IMR-90 (cell line): ENCODE data around the gene WDR17. TPM values are rescaled to one million over a fixed set of nuclear protein-coding genes. Genes with fewer than 3 reads are reported as not detected.

ENCODE experiments used
- ATAC-seq: fragments of 200-7000 bp; cut with Tn5 transposase; 2 replicates; pipeline ENCODE4 v1.9.1; 2020; ENCODE audit warnings: low read depth, mild to moderate bottlenecking, moderate library complexity
- Bru-seq: library from RNA; stranded (reverse); fragments of 400-500 nt; gene quantifications from one replicate; lab custom pipeline; 2021; lab: Mats Ljungman, UMichigan
- BruChase-seq, 2 experiments: library from RNA; stranded (reverse); fragments of 400-500 nt; gene quantifications; one replicate each; lab custom pipeline; 2021; lab: Mats Ljungman, UMichigan
- BruUV-seq: library from RNA; stranded (reverse); fragments of 400-500 nt; replicated peaks from 2 replicates; lab custom pipeline; 2021; lab: Mats Ljungman, UMichigan
- CTCF ChIA-PET: fragments of 300-600 bp; formaldehyde crosslinking; extraction: SDS; loops from one replicate; lab custom pipeline; 2021; ENCODE audit warnings: antibody characterized with exemption; lab: Yijun Ruan, JAX
- POLR2A ChIA-PET: fragments of 300-600 bp; sonication (Branson Sonifier 250); formaldehyde crosslinking; loops from one replicate; lab custom pipeline; 2022; ENCODE audit warnings: antibody characterized with exemption; ENCODE audit not compliant: unreplicated experiment; lab: Charles Lee
- DNase-seq: peaks from one replicate; pipeline ENCODE4 v3.0.0; 2013
- H2AFZ ChIP-seq: replicated peaks from 2 replicates; pipeline ENCODE3; 2013; ENCODE audit warnings: low read length, mild to moderate bottlenecking; ENCODE audit not compliant: poor library complexity
- H2AK5ac ChIP-seq: 2 replicates; pipeline ENCODE4 v1.6.1; 2013; ENCODE audit warnings: low read depth, low read length, inconsistent platforms
- H2AK9ac ChIP-seq: replicated peaks from 2 replicates; pipeline ENCODE3; 2013; ENCODE audit warnings: mild to moderate bottlenecking, low read depth, low read length, moderate library complexity; ENCODE audit not compliant: poor library complexity
- H2BK120ac ChIP-seq: 2 replicates; pipeline ENCODE4 v1.6.1; 2013; ENCODE audit warnings: low read depth, low read length, inconsistent platforms
- H2BK15ac ChIP-seq: 3 replicates; pipeline ENCODE4 v1.6.1; 2013; ENCODE audit warnings: low read depth, low read length, inconsistent platforms
- H2BK20ac ChIP-seq: 2 replicates; pipeline ENCODE4 v1.6.1; 2013; ENCODE audit warnings: low read depth, mild to moderate bottlenecking, inconsistent platforms, low read length, moderate library complexity
- H2BK5ac ChIP-seq: 2 replicates; pipeline ENCODE4 v1.6.1; 2013; ENCODE audit warnings: mild to moderate bottlenecking, low read depth, low read length, inconsistent platforms; ENCODE audit not compliant: poor library complexity, severe bottlenecking
- H3K14ac ChIP-seq: replicated peaks from 2 replicates; pipeline ENCODE4 v1.6.1; 2013; ENCODE audit warnings: low read depth, low read length, inconsistent platforms
- H3K18ac ChIP-seq: 2 replicates; pipeline ENCODE4 v1.6.1; 2013; ENCODE audit warnings: low read depth, low read length, control low read depth
- H3K23ac ChIP-seq: 2 replicates; pipeline ENCODE4 v1.6.1; 2013; ENCODE audit warnings: low read depth, low read length, inconsistent platforms
- H3K27ac ChIP-seq: 2 replicates; pipeline ENCODE4 v1.5.1; 2013; ENCODE audit warnings: mild to moderate bottlenecking, control low read depth, low read length; ENCODE audit not compliant: insufficient read depth
- H3K27me3 ChIP-seq: 2 replicates; pipeline ENCODE4 v1.6.1; 2013; ENCODE audit warnings: low read length; ENCODE audit not compliant: control insufficient read depth, insufficient read depth
- H3K36me3 ChIP-seq: 2 replicates; pipeline ENCODE4 v1.6.1; 2013; ENCODE audit warnings: low read length, mixed read lengths; ENCODE audit not compliant: control insufficient read depth, insufficient read depth
- H3K4ac ChIP-seq: 2 replicates; pipeline ENCODE4 v1.6.1; 2013; ENCODE audit warnings: low read depth, low read length, inconsistent platforms
- H3K4me1 ChIP-seq: 2 replicates; pipeline ENCODE4 v1.6.1; 2013; ENCODE audit warnings: low read length, mixed read lengths; ENCODE audit not compliant: control insufficient read depth, insufficient read depth
- H3K4me2 ChIP-seq: 2 replicates; pipeline ENCODE4 v1.6.1; 2013; ENCODE audit warnings: low read depth, mild to moderate bottlenecking, control low read depth, low read length, moderate library complexity
- H3K4me3 ChIP-seq: 2 replicates; pipeline ENCODE4 v1.5.1; 2013; ENCODE audit warnings: low read depth, mild to moderate bottlenecking, control low read depth, low read length, moderate library complexity; ENCODE audit not compliant: insufficient read depth
- H3K56ac ChIP-seq: 2 replicates; pipeline ENCODE4 v1.6.1; 2013; ENCODE audit warnings: low read length, inconsistent platforms; ENCODE audit not compliant: insufficient read depth; ENCODE audit errors: extremely low read depth
- H3K79me1 ChIP-seq, 2 experiments: 2 replicates each; pipeline ENCODE4 v1.6.1; 2013; ENCODE audit warnings: low read length in 2 of 2, inconsistent platforms in 1 of 2, low read depth in 1 of 2
- H3K9ac ChIP-seq: 2 replicates; pipeline ENCODE4 v1.6.1; 2013; ENCODE audit warnings: low read depth, low read length, control low read depth
- H3K9me1 ChIP-seq: 2 replicates; pipeline ENCODE4 v1.6.1; 2013; ENCODE audit warnings: low read length, inconsistent platforms; ENCODE audit not compliant: insufficient read depth
- H3K9me3 ChIP-seq: 2 replicates; pipeline ENCODE4 v1.6.1; 2013; ENCODE audit warnings: low read length; ENCODE audit not compliant: control insufficient read depth, insufficient read depth
- H4K20me1 ChIP-seq: 2 replicates; pipeline ENCODE4 v1.6.1; 2013; ENCODE audit warnings: low read length, inconsistent platforms; ENCODE audit not compliant: insufficient read depth
- H4K5ac ChIP-seq: 2 replicates; pipeline ENCODE4 v1.6.1; 2013; ENCODE audit warnings: mild to moderate bottlenecking, low read depth, low read length, control low read depth
- H4K8ac ChIP-seq, 2 experiments: 2 replicates each; pipeline ENCODE4 v1.6.1; 2013; ENCODE audit warnings: low read depth in 2 of 2, low read length in 2 of 2, control low read depth in 1 of 2, inconsistent platforms in 1 of 2
- H4K91ac ChIP-seq: 2 replicates; pipeline ENCODE4 v1.6.1; 2013; ENCODE audit warnings: low read depth, low read length, inconsistent platforms; ENCODE audit not compliant: insufficient read depth
- BHLHE40 ChIP-seq: fragments of 150-350 bp; IDR thresholded peaks from 2 replicates; pipeline ENCODE4 v1.6.1; 2016; ENCODE audit warnings: mild to moderate bottlenecking, low read depth, low read length
- CEBPB ChIP-seq: IDR thresholded peaks from 2 replicates; pipeline ENCODE4 v1.6.1; 2012; ENCODE audit warnings: low read depth, low read length, improper control_type of control experiment
- ELK1 ChIP-seq: fragments of 150-350 bp; IDR thresholded peaks from 2 replicates; pipeline ENCODE4 v1.6.1; 2016; ENCODE audit warnings: low read depth, mild to moderate bottlenecking, low read length, moderate library complexity, borderline replicate concordance
- FOS ChIP-seq: fragments of 150-350 bp; IDR thresholded peaks from 2 replicates; pipeline ENCODE4 v1.6.1; 2016; ENCODE audit warnings: low read depth, low read length
- MAFK ChIP-seq: IDR thresholded peaks from 2 replicates; pipeline ENCODE4 v1.6.1; 2012; ENCODE audit warnings: low read depth, low read length, improper control_type of control experiment
- MAZ ChIP-seq: IDR thresholded peaks from 2 replicates; pipeline ENCODE4 v1.6.1; 2012; ENCODE audit warnings: low read depth, mild to moderate bottlenecking, low read length, improper control_type of control experiment, moderate library complexity, borderline replicate concordance
- NFE2L2 ChIP-seq: fragments of 150-350 bp; IDR thresholded peaks from 2 replicates; pipeline ENCODE4 v1.6.1; 2016; ENCODE audit warnings: low read depth, mild to moderate bottlenecking, low read length
- USF2 ChIP-seq: fragments of 150-350 bp; IDR thresholded peaks from 2 replicates; pipeline ENCODE4 v1.6.1; 2017; ENCODE audit warnings: mild to moderate bottlenecking, antibody characterized with exemption, low read length, low read depth
- WGBS, 2 experiments: methylation state at CpG; one replicate each; pipeline versions ENCODE4 v1.1.5 to v1.1.7; 2013; ENCODE audit warnings: missing lambda C conversion rate in 2 of 2; ENCODE audit not compliant: insufficient read length in 1 of 2; ENCODE audit errors: extremely low coverage in 2 of 2; 5-methylcytosine and 5-hydroxymethylcytosine counted together
- dilution Hi-C: fragments of 300-500 bp; cut with HindIII; formaldehyde crosslinking; loops from one replicate; pipeline ENCODE4 v1.14.3; 2018; ENCODE audit warnings: low sequenced_read_pairs; ENCODE audit not compliant: unreplicated experiment
- in situ Hi-C: fragments of 300-500 bp; cut with MboI; formaldehyde crosslinking; loops from 3 replicates; pipeline ENCODE4 v1.14.3; 2019; ENCODE audit warnings: low sequenced_read_pairs, inconsistent platforms, mixed read lengths
- intact Hi-C: fragments of 100-400 bp; cut with micrococcal nuclease; formaldehyde crosslinking; loops from 2 replicates; pipeline ENCODE4 v1.10.0; 2022
- long read RNA-seq: library from polyadenylated mRNA; unstranded; transcript quantifications from one replicate; pipeline ENCODE4 v2.0.0, GENCODE V29; 2021; ENCODE audit not compliant: unreplicated experiment
- polyA plus RNA-seq, 3 experiments: library from polyadenylated mRNA; depleted of rRNA; stranded (reverse); fragments of >200 nt; gene quantifications; 2 replicates each; pipeline ENCODE4 v1.2.3, GENCODE V29; 2012; ENCODE audit warnings: low replicate concordance in 1 of 3
- total RNA-seq: library from RNA; depleted of rRNA; stranded (reverse); fragments of >200 nt; gene quantifications from 2 replicates; pipeline ENCODE4 v1.2.3, GENCODE V29; 2012; rRNA removed

The WDR17 gene
- total RNA-seq (0.54 and 0.83 TPM in 2 replicates), polyA plus RNA-seq (2012; rRNA removed) (0.19 and 0.53 TPM in 2 replicates), Bru-seq, nascent RNA (percentile 18 among the genes with signal in this experiment), BruChase-seq, experiment 1, labeled RNA remaining after a 6-hour chase (percentile 12 among the genes with signal in this experiment), BruChase-seq, experiment 2, labeled RNA remaining after a 2-hour chase (percentile 16 among the genes with signal in this experiment)
- 0.07 and 0.09 TPM in 2 replicates for polyA plus RNA-seq (2012; cell fraction: cytosol; rRNA removed)
- polyA plus RNA-seq (2012; cell fraction: nucleus; rRNA removed; ENCODE audit: low replicate concordance), result 0.29 and 1.2 TPM in 2 replicates
- long read RNA-seq, result 0 reads

- in situ Hi-C loops (no loop called here), intact Hi-C loops (no loop called here), dilution Hi-C loops (no loop called here)
- H3K14ac ChIP-seq, result 0 out of 2 replicates have a peak within 1 kb of the TSS, but pooled peaks have one; percentile 71
- BruUV-seq, result no TSS peak
- peak within 1 kb of the TSS; percentile 84 for H3K23ac ChIP-seq
- H3K27me3 ChIP-seq, result no peaks in the 10 kb centered on the region; the same call in 1 of the 2 replicates
- no peak within 1 kb of the TSS for H4K91ac ChIP-seq
- no peaks in the 10 kb centered on the region for H3K9me3 ChIP-seq
- no peaks in the 10 kb centered on the region for H4K20me1 ChIP-seq
- peak; percentile 48 for DNase-seq
- no peak within 1 kb of the TSS for H3K18ac ChIP-seq
- peak within 1 kb of the TSS; percentile 31; the same call in 1 of the 2 replicates for H4K5ac ChIP-seq
- peak within 1 kb of the TSS; percentile 96 for H2AFZ ChIP-seq
- H2BK15ac ChIP-seq, result peak within 1 kb of the TSS; percentile 30; the same call in 1 of the 3 replicates
- TF ChIP-seq BHLHE40 (peak; percentile 53; the same call in 1 of the 2 replicates), CEBPB (no peak), FOS (0 out of 2 replicates have a peak, but pooled peaks have one; percentile 13), MAFK (no peak), MAZ (peak; percentile 31; the same call in 1 of the 2 replicates), ELK1 (no peak), USF2 (peak; percentile 93), NFE2L2 (no peak)
- H3K4me2 ChIP-seq, result peak within 1 kb of the TSS; percentile 93
- no peak within 1 kb of the TSS; the same call in 1 of the 2 replicates for H3K56ac ChIP-seq
- no peaks in the 10 kb centered on the region for H3K4me1 ChIP-seq
- no peak within 1 kb of the TSS for H2BK120ac ChIP-seq
- ATAC-seq, result peak; percentile 99
- H4K8ac ChIP-seq, result peak within 1 kb of the TSS in 1 of 2 experiments; percentile 91; a peak in 2 of 4 replicates
- no peaks in the 10 kb centered on the region for H3K79me1 ChIP-seq
- WGBS, 2 experiments, result 0% methylated on average over 8 of the region's 55 CpGs; no CpG with 5 or more reads in 1 of the 2 experiments
- H3K9ac ChIP-seq, result peak within 1 kb of the TSS; percentile 51; the same call in 1 of the 2 replicates
- H2BK5ac ChIP-seq, result no peak within 1 kb of the TSS
- no peak within 1 kb of the TSS for H2AK5ac ChIP-seq
- no peaks in the 10 kb centered on the region for H3K36me3 ChIP-seq
- H3K27ac ChIP-seq, result no peak within 1 kb of the TSS
- no peak within 1 kb of the TSS for H2BK20ac ChIP-seq
- no peak within 1 kb of the TSS for H2AK9ac ChIP-seq
- ChIA-PET POLR2A (no interaction called here), CTCF (no interaction called here)
- H3K4me3 ChIP-seq, result peak within 1 kb of the TSS; percentile 49
- no peaks in the 10 kb centered on the region; the same call in 1 of the 2 replicates for H3K9me1 ChIP-seq
- H3K4ac ChIP-seq, result no peak within 1 kb of the TSS; the same call in 1 of the 2 replicates
These were observed at the start of gene WDR17 for GRCh38 chr4:176065435-176066291. TSS of gene WDR17 (plus strand) at chr4:176065841. CDS start at chr4:176111581, 45,740 bp downstream.
